ENCODE data around the gene TRIOBP.

TRIOBP gene

DNA sequence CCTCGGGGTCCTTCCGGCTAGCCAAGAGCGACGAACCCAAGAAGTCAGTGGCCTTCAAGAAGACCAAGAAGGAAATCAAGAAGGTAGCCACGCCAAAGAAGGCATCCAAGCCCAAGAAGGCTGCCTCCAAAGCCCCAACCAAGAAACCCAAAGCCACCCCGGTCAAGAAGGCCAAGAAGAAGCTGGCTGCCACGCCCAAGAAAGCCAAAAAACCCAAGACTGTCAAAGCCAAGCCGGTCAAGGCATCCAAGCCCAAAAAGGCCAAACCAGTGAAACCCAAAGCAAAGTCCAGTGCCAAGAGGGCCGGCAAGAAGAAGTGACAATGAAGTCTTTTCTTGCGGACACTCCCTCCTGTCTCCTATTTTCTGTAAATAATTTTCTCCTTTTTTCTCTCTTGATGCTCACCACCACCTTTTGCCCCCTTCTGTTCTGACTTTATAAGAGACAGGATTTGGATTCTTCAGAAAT is 109.0 kb downstream of the TRIOBP start:
- H3K4me3 ChIP-seq (replicated peaks; ENCODE audit: low read depth, low read length): no peak overlapping the region; the same call in 1 of the 2 replicates
- H3K27me3 ChIP-seq (replicated peaks; ENCODE audit: control insufficient read depth, insufficient read depth, low read length): peaks cover 10% of the 10 kb centered on the region; the same call in 1 of the 2 replicates
- DNase-seq (ENCODE audit: extremely low read depth, insufficient read length): no peak
- H3K36me3 ChIP-seq (ENCODE audit: control insufficient read depth, insufficient read depth, low read length): no peaks in the 10 kb centered on the region
- TF ChIP-seq, protein P1, sequence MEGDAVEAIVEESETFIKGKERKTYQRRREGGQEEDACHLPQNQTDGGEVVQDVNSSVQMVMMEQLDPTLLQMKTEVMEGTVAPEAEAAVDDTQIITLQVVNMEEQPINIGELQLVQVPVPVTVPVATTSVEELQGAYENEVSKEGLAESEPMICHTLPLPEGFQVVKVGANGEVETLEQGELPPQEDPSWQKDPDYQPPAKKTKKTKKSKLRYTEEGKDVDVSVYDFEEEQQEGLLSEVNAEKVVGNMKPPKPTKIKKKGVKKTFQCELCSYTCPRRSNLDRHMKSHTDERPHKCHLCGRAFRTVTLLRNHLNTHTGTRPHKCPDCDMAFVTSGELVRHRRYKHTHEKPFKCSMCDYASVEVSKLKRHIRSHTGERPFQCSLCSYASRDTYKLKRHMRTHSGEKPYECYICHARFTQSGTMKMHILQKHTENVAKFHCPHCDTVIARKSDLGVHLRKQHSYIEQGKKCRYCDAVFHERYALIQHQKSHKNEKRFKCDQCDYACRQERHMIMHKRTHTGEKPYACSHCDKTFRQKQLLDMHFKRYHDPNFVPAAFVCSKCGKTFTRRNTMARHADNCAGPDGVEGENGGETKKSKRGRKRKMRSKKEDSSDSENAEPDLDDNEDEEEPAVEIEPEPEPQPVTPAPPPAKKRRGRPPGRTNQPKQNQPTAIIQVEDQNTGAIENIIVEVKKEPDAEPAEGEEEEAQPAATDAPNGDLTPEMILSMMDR (IDR thresholded peaks at IDR 0.05; ENCODE audit: insufficient read depth, low read length, poor library complexity, severe bottlenecking): no peak

DNA sequence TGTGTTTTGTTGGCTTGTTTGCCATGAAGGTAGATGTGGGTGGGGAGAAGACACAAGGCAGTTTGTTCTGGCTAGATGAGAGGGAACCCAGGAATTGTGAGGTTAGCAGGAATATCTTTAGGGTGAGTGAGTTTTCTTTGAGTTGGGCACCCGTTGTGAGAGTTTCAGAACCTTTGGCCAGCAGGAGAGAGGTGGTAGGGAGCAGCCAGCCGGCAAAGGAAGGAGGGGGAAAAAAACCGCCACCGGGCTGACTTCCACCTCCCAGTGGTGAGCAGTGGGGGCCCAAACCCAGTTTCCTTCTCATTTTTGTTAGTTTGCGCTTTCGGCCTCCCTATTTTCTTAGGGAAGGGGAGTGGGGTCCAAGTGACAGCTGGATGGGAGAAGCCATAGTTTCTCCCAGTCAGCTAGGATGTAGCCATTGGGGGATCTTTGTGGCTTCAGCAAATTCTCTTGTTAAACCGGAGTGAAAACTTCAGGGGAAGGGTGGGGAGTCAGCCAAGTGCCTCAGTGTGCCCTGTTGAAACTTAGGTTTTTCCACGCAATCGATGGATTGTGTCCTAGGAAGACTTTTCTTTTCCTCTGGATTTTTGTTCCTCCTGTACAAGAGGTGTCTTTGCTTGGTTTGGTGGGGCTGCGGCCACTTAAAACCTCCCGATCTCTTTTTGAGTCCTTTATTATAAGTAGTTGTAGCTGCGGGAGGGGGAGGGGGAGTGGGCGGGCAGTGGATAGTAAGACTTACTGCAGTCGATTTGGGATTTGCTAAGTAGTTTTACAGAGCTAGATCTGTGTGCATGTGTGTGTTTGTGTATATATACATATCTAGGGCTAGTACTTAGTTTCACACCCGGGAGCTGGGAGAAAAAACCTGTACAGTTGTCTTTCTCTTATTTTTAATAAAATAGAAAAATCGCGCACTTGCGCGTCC is 109.8 kb downstream of the TRIOBP start:
- DNase-seq (ENCODE audit: extremely low read depth, insufficient read length): no peak
- TF ChIP-seq, protein P1 (IDR thresholded peaks at IDR 0.05; ENCODE audit: insufficient read depth, low read length, poor library complexity, severe bottlenecking): no peak
- H3K4me3 ChIP-seq (replicated peaks; ENCODE audit: low read depth, low read length): no peak overlapping the region
- peaks cover 10% of the 10 kb centered on the region; the same call in 1 of the 2 replicates for H3K27me3 ChIP-seq (replicated peaks; ENCODE audit: control insufficient read depth, insufficient read depth, low read length)
- H3K36me3 ChIP-seq (ENCODE audit: control insufficient read depth, insufficient read depth, low read length): no peaks in the 10 kb centered on the region

DNA sequence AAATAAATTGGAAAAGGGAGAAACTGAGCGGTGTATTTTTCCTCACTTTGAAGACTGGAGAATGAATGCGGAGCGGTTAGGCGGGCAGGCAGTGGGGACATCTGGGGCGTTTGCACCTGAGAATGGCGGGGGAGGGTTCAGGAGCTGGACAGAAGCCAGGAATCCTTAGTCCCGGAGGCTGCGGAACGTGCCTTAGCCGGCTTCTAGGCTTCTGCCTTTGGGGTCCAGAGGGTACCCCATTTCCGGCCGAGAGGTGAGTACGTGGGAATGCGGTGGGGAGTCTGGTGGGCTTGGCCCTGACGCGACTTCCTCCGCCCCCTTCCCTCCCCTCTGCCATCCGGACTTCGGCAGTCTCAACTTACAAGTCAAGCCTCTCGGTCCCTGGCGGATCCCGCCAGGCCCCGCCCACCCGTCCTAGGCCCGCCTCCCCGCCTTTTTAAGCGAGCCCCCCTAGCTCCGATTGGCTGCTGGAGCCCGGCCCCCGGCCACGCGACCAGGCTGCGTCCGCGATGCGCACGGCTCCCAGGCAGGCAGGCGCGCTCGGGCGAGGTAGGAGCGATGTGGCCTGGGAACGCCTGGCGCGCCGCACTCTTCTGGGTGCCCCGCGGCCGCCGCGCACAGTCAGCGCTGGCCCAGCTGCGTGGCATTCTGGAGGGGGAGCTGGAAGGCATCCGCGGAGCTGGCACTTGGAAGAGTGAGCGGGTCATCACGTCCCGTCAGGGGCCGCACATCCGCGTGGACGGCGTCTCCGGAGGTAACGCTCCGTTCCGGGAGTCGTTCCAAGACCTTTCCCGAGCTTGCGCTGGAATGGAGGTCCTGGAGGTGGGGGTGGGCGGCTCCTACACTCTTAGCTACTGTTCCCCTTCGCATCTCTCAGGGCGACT is 110.8 kb downstream of the TRIOBP start, which contains the start of gene GCAT:
TSS of gene GCAT (plus strand) at position 525 of the 884 bp plus-strand sequence. CDS start at position 559, 34 bp downstream.
- Histone ChIP-seq H3K27me3 (replicated peaks; ENCODE audit: control insufficient read depth, insufficient read depth, low read length) (peaks cover 10% of the 10 kb centered on the region; the same call in 1 of the 2 replicates), H3K4me3 (replicated peaks; ENCODE audit: low read depth, low read length) (peak within 1 kb of the TSS; percentile 76), H3K36me3 (ENCODE audit: control insufficient read depth, insufficient read depth, low read length) (no peaks in the 10 kb centered on the region)
- peak; percentile 98 for DNase-seq (ENCODE audit: extremely low read depth, insufficient read length)
- TF ChIP-seq, protein P1 (IDR thresholded peaks at IDR 0.05; ENCODE audit: insufficient read depth, low read length, poor library complexity, severe bottlenecking): no peak

DNA sequence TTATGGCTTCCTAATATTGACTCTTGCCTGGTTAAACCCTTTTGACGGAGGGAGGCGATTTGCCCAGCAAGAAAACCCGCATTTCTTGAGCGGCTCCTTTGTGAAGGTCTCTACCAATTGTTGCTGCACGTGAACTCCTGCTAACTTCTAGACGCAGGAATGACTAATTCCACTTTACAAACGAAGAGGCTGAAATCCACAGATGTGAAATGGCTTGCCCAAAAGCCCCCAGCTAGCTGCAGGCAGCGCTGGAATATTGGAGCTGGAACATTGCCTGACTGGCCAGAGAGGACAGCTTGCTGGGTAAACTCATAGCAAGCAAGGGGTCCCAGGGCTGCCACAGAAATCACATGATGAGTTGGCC is 111.4 kb downstream of the TRIOBP start:
- DNase-seq (ENCODE audit: extremely low read depth, insufficient read length): no peak
- peaks cover 8% of the 10 kb centered on the region; the same call in 1 of the 2 replicates for H3K27me3 ChIP-seq (replicated peaks; ENCODE audit: control insufficient read depth, insufficient read depth, low read length)
- TF ChIP-seq, protein P1 (IDR thresholded peaks at IDR 0.05; ENCODE audit: insufficient read depth, low read length, poor library complexity, severe bottlenecking): no peak
- H3K4me3 ChIP-seq (replicated peaks; ENCODE audit: low read depth, low read length): peak overlapping the region; percentile 76
- H3K36me3 ChIP-seq (ENCODE audit: control insufficient read depth, insufficient read depth, low read length): no peaks in the 10 kb centered on the region; the same call in 1 of the 2 replicates

DNA sequence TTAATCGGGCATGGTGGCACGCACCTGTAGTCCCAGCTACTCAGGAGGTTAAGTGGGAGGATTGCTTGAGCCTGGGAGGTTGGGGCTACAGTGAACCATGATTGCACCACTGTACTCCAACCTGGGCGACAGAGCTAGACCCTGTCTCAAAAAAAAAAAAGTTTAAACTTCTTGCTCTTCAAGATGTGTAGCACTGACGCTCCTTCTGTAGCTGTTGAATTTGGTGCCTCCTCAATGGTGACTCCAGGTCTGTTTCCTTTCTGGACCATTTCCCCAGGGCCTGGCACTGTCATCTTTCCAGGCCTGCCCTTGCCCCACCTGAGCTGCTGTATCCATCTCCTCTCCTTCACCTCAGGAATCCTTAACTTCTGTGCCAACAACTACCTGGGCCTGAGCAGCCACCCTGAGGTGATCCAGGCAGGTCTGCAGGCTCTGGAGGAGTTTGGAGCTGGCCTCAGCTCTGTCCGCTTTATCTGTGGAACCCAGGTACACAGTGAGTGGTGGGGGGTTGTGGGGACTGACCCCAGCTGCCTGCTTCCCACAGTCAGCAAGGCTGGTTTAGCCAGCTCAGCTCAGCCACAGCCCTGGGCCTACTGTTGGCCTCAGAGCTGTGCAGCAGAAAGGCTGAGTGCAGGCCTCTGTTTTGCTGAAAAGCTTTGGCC is 113.0 kb downstream of the TRIOBP start:
- peaks cover 2% of the 10 kb centered on the region; the same call in 1 of the 2 replicates for H3K36me3 ChIP-seq (ENCODE audit: control insufficient read depth, insufficient read depth, low read length)
- H3K27me3 ChIP-seq (replicated peaks; ENCODE audit: control insufficient read depth, insufficient read depth, low read length): peaks cover 8% of the 10 kb centered on the region; the same call in 1 of the 2 replicates
- TF ChIP-seq, protein P1 (IDR thresholded peaks at IDR 0.05; ENCODE audit: insufficient read depth, low read length, poor library complexity, severe bottlenecking): no peak
- DNase-seq (ENCODE audit: extremely low read depth, insufficient read length): no peak
- H3K4me3 ChIP-seq (replicated peaks; ENCODE audit: low read depth, low read length): no peak overlapping the region

Measured in GM06990 (cell line).